K562 (cell line): ENCODE results near the gene INO80D. TPM values are rescaled to one million over a fixed set of nuclear protein-coding genes. Genes with fewer than 3 reads are reported as not detected.

ENCODE experiments used
- ATAC-seq: fragments of 200-7000 bp; cut with Tn5 transposase; 3 replicates; pipeline ENCODE4 v1.9.1; 2020; ENCODE audit warnings: moderate library complexity
- BruUV-seq: library from RNA; stranded (reverse); fragments of 400-500 nt; replicated peaks from 2 replicates; lab custom pipeline; 2021; lab: Mats Ljungman, UMichigan
- CTCF ChIA-PET: fragments of 300-600 bp; formaldehyde crosslinking; extraction: SDS; loops from one replicate; lab custom pipeline; 2021; ENCODE audit warnings: low intra/inter-chr PET ratio; lab: Yijun Ruan, JAX
- POLR2A ChIA-PET: fragments of 300-600, 350-650 bp; sonication (Branson Sonifier 250); formaldehyde crosslinking; extraction: SDS; loops from one replicate; lab custom pipeline; 2021; ENCODE audit warnings: antibody characterized with exemption, inconsistent platforms; lab: Yijun Ruan, JAX
- DNase-seq, 4 experiments: peaks; one replicate each; pipeline versions ENCODE4 v3.0.0 to v3.0.0-alpha.2; 2011 to 2018; ENCODE audit warnings: low spot score in 3 of 4, mixed read lengths in 3 of 4; ENCODE audit errors: extremely low read depth in 1 of 4
- FAIRE-seq: peaks from 2 replicates; lab custom pipeline; 2011; peaks lifted over from hg19 to GRCh38; lab: Jason Lieb, UNC
- H2AFZ ChIP-seq: 2 replicates; pipeline ENCODE4 v1.6.0; 2011; ENCODE audit warnings: low read depth, low read length, control low read depth, inconsistent platforms
- H3K27ac ChIP-seq: fragments of 200-600 bp; 3 replicates; pipeline ENCODE4 v1.8.0; 2011; ENCODE audit warnings: low read depth, mild to moderate bottlenecking, control low read depth, inconsistent platforms, low read length, moderate library complexity, mixed read lengths; ENCODE audit errors: extremely low read depth
- H3K27me3 ChIP-seq, 2 experiments: fragments of 300-600 bp in 1 of 2; 2 replicates in 1 of 2; 3 replicates in 1 of 2; pipeline versions ENCODE4 v1.6.0 to v1.8.0; 2011; ENCODE audit warnings: inconsistent platforms in 2 of 2, low read length in 2 of 2, mild to moderate bottlenecking in 1 of 2, mixed read lengths in 1 of 2, moderate library complexity in 1 of 2; ENCODE audit not compliant: control insufficient read depth in 2 of 2, insufficient read depth in 2 of 2
- H3K36me3 ChIP-seq: fragments of 300-600 bp; 3 replicates; pipeline ENCODE4 v1.8.0; 2011; ENCODE audit warnings: mild to moderate bottlenecking, low read length, inconsistent platforms; ENCODE audit not compliant: control insufficient read depth, insufficient read depth
- H3K4me1 ChIP-seq, 2 experiments: fragments of 200-600 bp in 1 of 2; replicated peaks in 1 of 2; 2 replicates in 1 of 2; 3 replicates in 1 of 2; pipeline versions ENCODE4 v1.5.1 to v1.8.0; 2011; ENCODE audit warnings: inconsistent platforms in 2 of 2, low read length in 2 of 2, mild to moderate bottlenecking in 1 of 2, mixed read lengths in 1 of 2, moderate library complexity in 1 of 2; ENCODE audit not compliant: control insufficient read depth in 2 of 2, insufficient read depth in 2 of 2
- H3K4me2 ChIP-seq: 2 replicates; pipeline ENCODE4 v1.6.1; 2011; ENCODE audit warnings: low read length, control low read depth, inconsistent platforms, mixed read lengths; ENCODE audit not compliant: insufficient read depth
- H3K4me3 ChIP-seq: fragments of 200-600 bp; sonication (generic), shearing (Covaris generic); 2 replicates; pipeline ENCODE4 v1.5.1; 2016; ENCODE audit warnings: control low read depth, inconsistent platforms
- H3K79me2 ChIP-seq: fragments of 200-600 bp; 3 replicates; pipeline ENCODE4 v1.8.0; 2011; ENCODE audit warnings: low read length, inconsistent platforms; ENCODE audit not compliant: control insufficient read depth, insufficient read depth
- H3K9ac ChIP-seq, 2 experiments: 2 replicates each; pipeline versions ENCODE4 v1.6.0 to v1.6.1; 2011; ENCODE audit warnings: low read depth in 2 of 2, low read length in 2 of 2, control low read depth in 1 of 2, inconsistent platforms in 1 of 2, mild to moderate bottlenecking in 1 of 2, mixed read lengths in 1 of 2; ENCODE audit not compliant: insufficient read depth in 1 of 2
- H3K9me1 ChIP-seq: one replicate; pipeline ENCODE4 v1.6.0; 2011; ENCODE audit warnings: inconsistent platforms, mild to moderate bottlenecking, low read length, moderate library complexity; ENCODE audit not compliant: control insufficient read depth, insufficient read depth
- H3K9me3 ChIP-seq: replicated peaks from 2 replicates; pipeline ENCODE4 v1.5.1; 2011; ENCODE audit warnings: low read depth, low read length, inconsistent platforms; ENCODE audit not compliant: control insufficient read depth, insufficient read depth
- H4K20me1 ChIP-seq: replicated peaks from 2 replicates; pipeline ENCODE4 v1.6.1; 2011; ENCODE audit warnings: low read length, inconsistent platforms, mixed read lengths; ENCODE audit not compliant: control insufficient read depth, insufficient read depth
- ARHGAP35 ChIP-seq: fragments of 450-650 bp; IDR thresholded peaks from 2 replicates; pipeline ENCODE4 v1.6.1; 2018; ENCODE audit not compliant: partially characterized antibody
- CXXC5 ChIP-seq: fragments of 250-450 bp; sonication (Bioruptor Pico); IDR thresholded peaks from 2 replicates; pipeline ENCODE4 v1.8.0; 2022; ENCODE audit warnings: inconsistent platforms, mild to moderate bottlenecking, moderate library complexity
- FOXK1 ChIP-seq: sonication (generic); formaldehyde crosslinking; IDR thresholded peaks from 2 replicates; pipeline ENCODE4 v1.8.0; 2022; ENCODE audit warnings: missing genetic modification reagents, mild to moderate bottlenecking, borderline replicate concordance
- MED1 ChIP-seq: sonication (generic); formaldehyde crosslinking; IDR thresholded peaks from 2 replicates; pipeline ENCODE4 v1.8.1; 2023; ENCODE audit warnings: missing genetic modification reagents, borderline replicate concordance
- MTF1 ChIP-seq: fragments of 250-450 bp; sonication (Bioruptor Pico); IDR thresholded peaks from 2 replicates; pipeline ENCODE4 v1.9.0; 2021; ENCODE audit warnings: moderate library complexity, mild to moderate bottlenecking, inconsistent platforms, borderline replicate concordance
- NCOA1 ChIP-seq: fragments of 450-650 bp; IDR thresholded peaks from 2 replicates; pipeline ENCODE4 v1.6.1; 2016; ENCODE audit warnings: low read depth
- NCOA4 ChIP-seq: fragments of 450-650 bp; IDR thresholded peaks from 2 replicates; pipeline ENCODE4 v1.6.1; 2018; ENCODE audit warnings: mild to moderate bottlenecking; ENCODE audit not compliant: partially characterized antibody
- NFE2L1 ChIP-seq: fragments of 450-650 bp; IDR thresholded peaks from 2 replicates; pipeline ENCODE4 v1.6.1; 2016; ENCODE audit warnings: missing genetic modification characterization, low read depth, mild to moderate bottlenecking, missing compliant biosample characterization, moderate library complexity, borderline replicate concordance
- NR2C1 ChIP-seq, 2 experiments: fragments of 450-650 bp; IDR thresholded peaks; 2 replicates each; pipeline ENCODE4 v1.6.1; 2017; ENCODE audit warnings: mild to moderate bottlenecking in 2 of 2, antibody characterized with exemption in 1 of 2, inconsistent platforms in 1 of 2, missing compliant biosample characterization in 1 of 2, missing genetic modification characterization in 1 of 2
- PTBP1 ChIP-seq: fragments of 200-400 bp; formaldehyde crosslinking; IDR thresholded peaks from 2 replicates; pipeline ENCODE4 v1.6.1; 2017; ENCODE audit warnings: low read depth, low read length
- SMAD2 ChIP-seq: fragments of 150-350 bp; IDR thresholded peaks from 2 replicates; pipeline ENCODE4 v1.6.1; 2014; ENCODE audit warnings: low read depth, mild to moderate bottlenecking, low read length
- SMAD3 ChIP-seq: fragments of 450-650 bp; formaldehyde crosslinking; conservative IDR thresholded peaks from 2 replicates; pipeline ENCODE4 v1.4.0; 2020; ENCODE audit warnings: mild to moderate bottlenecking
- SMAD4 ChIP-seq: fragments of 250-450 bp; sonication (Bioruptor Pico); conservative IDR thresholded peaks from 2 replicates; pipeline ENCODE4 v1.8.0; 2021; ENCODE audit warnings: inconsistent platforms, mild to moderate bottlenecking, moderate library complexity
- SREBF1 ChIP-seq: fragments of 150-350 bp; IDR thresholded peaks from 2 replicates; pipeline ENCODE4 v1.6.1; 2014; ENCODE audit warnings: antibody characterized with exemption, low read depth, low read length, borderline replicate concordance
- U2AF2 ChIP-seq: fragments of 200-400 bp; formaldehyde crosslinking; optimal IDR thresholded peaks from 2 replicates; pipeline ENCODE3; 2017; ENCODE audit warnings: low read depth, mild to moderate bottlenecking, low read length
- ZFX ChIP-seq: sonication (generic); formaldehyde crosslinking; IDR thresholded peaks from 2 replicates; pipeline ENCODE4 v1.8.0; 2022; ENCODE audit warnings: mild to moderate bottlenecking, missing genetic modification reagents, moderate library complexity
- ZNF121 ChIP-seq: sonication (generic); formaldehyde crosslinking; conservative IDR thresholded peaks from 2 replicates; pipeline ENCODE4 v1.8.0; 2022; ENCODE audit warnings: missing genetic modification reagents
- ZNF146 ChIP-seq: IDR thresholded peaks from one replicate; pipeline ENCODE4 v1.6.1; 2018; ENCODE audit warnings: missing compliant biosample characterization; ENCODE audit not compliant: unreplicated experiment
- ZNF75A ChIP-seq: fragments of 450-650 bp; formaldehyde crosslinking; IDR thresholded peaks from 2 replicates; pipeline ENCODE4 v1.4.0; 2020; ENCODE audit warnings: mild to moderate bottlenecking
- WGBS: fragments of 100-300 bp; shearing (Covaris generic); methylation state at CpG from one replicate; pipeline ENCODE4 v1.1.6; 2016; ENCODE audit warnings: low coverage, mixed read lengths; ENCODE audit not compliant: insufficient coverage; ENCODE audit errors: missing lambda C conversion rate; 5-methylcytosine and 5-hydroxymethylcytosine counted together
- in situ Hi-C: fragments of 300-500 bp; cut with MboI; formaldehyde crosslinking; loops from 4 replicates; pipeline ENCODE4 v1.15.0; 2018; ENCODE audit warnings: inconsistent platforms, mixed read lengths
- intact Hi-C: fragments of 100-400 bp; cut with micrococcal nuclease; formaldehyde crosslinking; loops from 2 replicates; pipeline ENCODE4 v1.14.2; 2022
- polyA plus RNA-seq, 8 experiments: library from polyadenylated mRNA; depleted of rRNA in 4 of 8; stranded (reverse) in 5 of 8; unstranded in 3 of 8; fragments of >200 nt; fragmentation: Nextera tagmentation in 2 of 8; fragmentation: Illumina TruSeq in 1 of 8; extraction: Ambion mirVana in 2 of 8; extraction: Trizol in 1 of 8; gene quantifications; 2 replicates each; pipeline versions ENCODE4 v1.2.1 to v1.2.3, GENCODE V29; 2011 to 2014; ENCODE audit warnings: inconsistent platforms in 1 of 8, missing spikeins in 1 of 8
- total RNA-seq, 7 experiments: library from RNA; depleted of rRNA in 6 of 7; stranded (reverse); fragments of >200 nt in 6 of 7; fragmentation: Illumina TruSeq in 2 of 7; extraction: Trizol in 2 of 7; gene quantifications; 2 replicates each; pipeline versions ENCODE4 v1.2.1 to v1.2.3, GENCODE V29; 2011 to 2021; ENCODE audit warnings: low replicate concordance in 1 of 7
- TF ChIP-seq, protein P1 (sequence below): fragments of 450-650 bp; IDR thresholded peaks from 2 replicates; pipeline ENCODE4 v1.6.1; 2016; ENCODE audit warnings: mild to moderate bottlenecking
- TF ChIP-seq, protein P2 (sequence below): fragments of 250-450 bp; sonication (Bioruptor Pico); IDR thresholded peaks from 2 replicates; pipeline ENCODE4 v1.8.0; 2022; ENCODE audit warnings: moderate library complexity, mild to moderate bottlenecking, inconsistent platforms

Gene INO80D
- total and polyA plus RNA-seq, 9 of the 15 experiments (the other 6 are each of a cell fraction or from before 2014, with no cell fraction given), result 0.64 to 8.1 (median 2.9) TPM

DNA sequence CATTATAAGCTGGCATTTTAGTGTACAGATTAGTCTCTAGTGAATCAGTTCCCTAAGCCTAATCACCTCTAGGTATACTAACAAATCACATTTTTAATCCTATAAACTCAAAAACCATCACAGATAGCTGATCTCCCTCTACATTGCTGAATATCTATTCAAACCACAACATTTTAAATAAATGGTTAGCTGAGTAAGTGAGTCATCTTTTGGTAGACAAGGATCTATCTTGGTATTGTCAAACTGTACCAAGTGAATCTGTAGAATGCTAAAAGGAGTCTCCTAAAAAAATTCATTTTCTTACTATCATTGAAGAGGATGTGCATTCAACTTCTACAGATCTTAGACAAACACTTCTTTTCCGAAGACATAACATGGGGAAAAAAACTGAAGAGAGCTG is 40.7 kb downstream of the INO80D start:
- H4K20me1 ChIP-seq, result no peaks in the 10 kb centered on the region

DNA sequence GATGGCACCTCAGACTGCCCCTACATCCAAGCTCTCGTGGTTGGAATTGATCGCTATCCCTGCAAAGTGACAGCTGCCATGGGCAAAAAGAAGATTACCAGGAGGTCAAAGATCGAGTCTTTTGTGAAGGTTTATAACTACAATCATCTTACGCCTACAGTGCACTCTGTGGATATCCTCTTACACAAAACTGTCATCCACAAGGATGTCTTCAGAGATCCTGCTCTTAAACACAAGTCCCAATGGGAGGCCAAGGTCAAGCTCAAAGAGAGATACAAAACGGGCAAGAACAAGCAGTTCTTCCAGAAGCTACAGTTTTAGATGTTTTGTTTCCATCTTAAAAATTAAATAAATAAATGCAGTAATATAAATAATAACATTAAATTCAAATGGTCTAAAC is 45.4 kb downstream of the INO80D start:
- Histone ChIP-seq H3K9ac (no peak overlapping the region), H4K20me1 (no peaks in the 10 kb centered on the region), H3K9me3 (no peaks in the 10 kb centered on the region), H3K9me1 (no peaks in the 10 kb centered on the region), H3K4me2 (no peak overlapping the region), H3K4me1 (no peaks in the 10 kb centered on the region), H3K79me2 (no peaks in the 10 kb centered on the region; the same call in 2 of the 3 replicates), H3K36me3 (peaks cover 13% of the 10 kb centered on the region; the same call in 2 of the 3 replicates), H3K27ac (no peak overlapping the region), H2AFZ (no peak overlapping the region), H3K4me3 (no peak overlapping the region), H3K27me3 (no peaks in the 10 kb centered on the region)
- 74% methylated on average over 5 of the region's 5 CpGs for WGBS
- no TSS peak for BruUV-seq
- intact Hi-C loops, result no loop called here
- in situ Hi-C loops, result no loop called here
- no peak for FAIRE-seq
- ATAC-seq, result no peak
- no peak for DNase-seq
- ChIA-PET CTCF (no interaction called here), POLR2A (no interaction called here)
- TF ChIP-seq NCOA4 (no peak), ZNF146 (CRISPR knock-in tag) (no peak), NR2C1 (IDR thresholded peaks at IDR 0.05) (no peak), NR2C1 (tag; IDR thresholded peaks at IDR 0.05) (no peak), ZNF121 (CRISPR knock-in tag) (no peak), SMAD4 (CRISPR knock-in tag) (no peak), FOXK1 (CRISPR knock-in tag) (no peak), CXXC5 (CRISPR knock-in tag) (no peak), MED1 (CRISPR knock-in tag) (no peak)
- TF ChIP-seq, protein P1, sequence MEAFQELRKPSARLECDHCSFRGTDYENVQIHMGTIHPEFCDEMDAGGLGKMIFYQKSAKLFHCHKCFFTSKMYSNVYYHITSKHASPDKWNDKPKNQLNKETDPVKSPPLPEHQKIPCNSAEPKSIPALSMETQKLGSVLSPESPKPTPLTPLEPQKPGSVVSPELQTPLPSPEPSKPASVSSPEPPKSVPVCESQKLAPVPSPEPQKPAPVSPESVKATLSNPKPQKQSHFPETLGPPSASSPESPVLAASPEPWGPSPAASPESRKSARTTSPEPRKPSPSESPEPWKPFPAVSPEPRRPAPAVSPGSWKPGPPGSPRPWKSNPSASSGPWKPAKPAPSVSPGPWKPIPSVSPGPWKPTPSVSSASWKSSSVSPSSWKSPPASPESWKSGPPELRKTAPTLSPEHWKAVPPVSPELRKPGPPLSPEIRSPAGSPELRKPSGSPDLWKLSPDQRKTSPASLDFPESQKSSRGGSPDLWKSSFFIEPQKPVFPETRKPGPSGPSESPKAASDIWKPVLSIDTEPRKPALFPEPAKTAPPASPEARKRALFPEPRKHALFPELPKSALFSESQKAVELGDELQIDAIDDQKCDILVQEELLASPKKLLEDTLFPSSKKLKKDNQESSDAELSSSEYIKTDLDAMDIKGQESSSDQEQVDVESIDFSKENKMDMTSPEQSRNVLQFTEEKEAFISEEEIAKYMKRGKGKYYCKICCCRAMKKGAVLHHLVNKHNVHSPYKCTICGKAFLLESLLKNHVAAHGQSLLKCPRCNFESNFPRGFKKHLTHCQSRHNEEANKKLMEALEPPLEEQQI, result no peak

More for the DNA sequence above, 40.7 kb downstream of the INO80D start:
- Histone ChIP-seq H3K27ac (no peak overlapping the region), H3K9ac (no peak overlapping the region)
- TF ChIP-seq, protein P2, sequence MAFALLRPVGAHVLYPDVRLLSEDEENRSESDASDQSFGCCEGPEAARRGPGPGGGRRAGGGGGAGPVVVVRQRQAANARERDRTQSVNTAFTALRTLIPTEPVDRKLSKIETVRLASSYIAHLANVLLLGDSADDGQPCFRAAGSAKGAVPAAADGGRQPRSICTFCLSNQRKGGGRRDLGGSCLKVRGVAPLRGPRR (CRISPR knock-in tag), result no peak
- no peak for TF ChIP-seq SMAD3 (CRISPR knock-in tag)
- no peak for TF ChIP-seq NCOA1
- TF ChIP-seq PTBP1, result no peak
- TF ChIP-seq U2AF2, result no peak
- TF ChIP-seq NFE2L1 (tag), result no peak
- no peak for TF ChIP-seq SREBF1
- TF ChIP-seq ZNF75A, result no peak
- no peak for TF ChIP-seq ZFX (CRISPR knock-in tag)
- no peak for TF ChIP-seq SMAD2
- no peak for TF ChIP-seq MTF1
- no peak for TF ChIP-seq ARHGAP35
- TF ChIP-seq, all 486 proteins: peak for 0
- no peaks in the 10 kb centered on the region for H3K27me3 ChIP-seq
- H3K4me3 ChIP-seq, result no peak overlapping the region
- no peaks in the 10 kb centered on the region for H3K9me3 ChIP-seq
- CTCF ChIA-PET, result no interaction called here
- POLR2A ChIA-PET, result interaction anchor here (1.0 kb wide), 1 partner anchor 10 kb away, joined by 4 read pairs; no protein-coding TSS in a partner anchor
- H3K4me2 ChIP-seq, result no peak overlapping the region
- H3K9me1 ChIP-seq, result no peaks in the 10 kb centered on the region
- H3K79me2 ChIP-seq, result no peaks in the 10 kb centered on the region; the same call in 2 of the 3 replicates
- WGBS, result 90% methylated on average over 1 of the region's 1 CpG
- no peak overlapping the region for H2AFZ ChIP-seq
- no peaks in the 10 kb centered on the region for H3K4me1 ChIP-seq
- intact Hi-C loops (no loop called here), in situ Hi-C loops (no loop called here)
- FAIRE-seq, result no peak
- no peak for DNase-seq
- no peak for ATAC-seq
- no TSS peak for BruUV-seq
- H3K36me3 ChIP-seq, result peaks cover 16% of the 10 kb centered on the region; the same call in 2 of the 3 replicates
